LNCaP clone FGC (cell line): Measurements from ENCODE around the gene AHSG.

ENCODE experiments used
- DNase-seq: peaks from one replicate; pipeline ENCODE4 v3.0.0-alpha.2; 2011; ENCODE audit warnings: low read depth
- H3K4me3 ChIP-seq: 2 replicates; pipeline ENCODE4 v1.5.1; 2011; ENCODE audit warnings: mild to moderate bottlenecking, low read depth, low read length, control low read depth
- TF ChIP-seq, protein P1 (sequence below): IDR thresholded peaks from 2 replicates; pipeline ENCODE4 v1.5.1; 2012; ENCODE audit warnings: mild to moderate bottlenecking; ENCODE audit not compliant: control insufficient read depth, insufficient read depth; ENCODE audit errors: extremely low read depth

Gene AHSG

DNA sequence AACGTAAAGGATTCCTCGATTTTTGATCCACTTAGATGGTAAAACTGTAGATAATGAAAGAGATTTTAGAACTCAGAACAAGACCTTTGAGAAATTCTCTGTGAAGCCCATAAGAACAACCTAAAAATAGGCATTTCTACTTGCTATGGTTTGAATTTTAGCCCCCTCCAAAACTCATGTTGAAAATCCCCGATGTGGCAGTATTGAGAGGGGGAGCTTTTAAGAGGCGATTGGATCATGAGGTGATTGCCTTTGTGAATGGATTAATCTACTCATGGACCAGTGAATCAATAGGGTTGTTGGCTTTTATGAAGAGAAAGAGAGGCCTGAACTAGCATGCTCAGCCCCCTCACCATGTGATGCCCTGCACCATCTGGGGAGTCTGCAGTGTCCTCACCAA, 20.2 kb upstream of the AHSG start:
- no peak overlapping the region for H3K4me3 ChIP-seq
- TF ChIP-seq, protein P1, sequence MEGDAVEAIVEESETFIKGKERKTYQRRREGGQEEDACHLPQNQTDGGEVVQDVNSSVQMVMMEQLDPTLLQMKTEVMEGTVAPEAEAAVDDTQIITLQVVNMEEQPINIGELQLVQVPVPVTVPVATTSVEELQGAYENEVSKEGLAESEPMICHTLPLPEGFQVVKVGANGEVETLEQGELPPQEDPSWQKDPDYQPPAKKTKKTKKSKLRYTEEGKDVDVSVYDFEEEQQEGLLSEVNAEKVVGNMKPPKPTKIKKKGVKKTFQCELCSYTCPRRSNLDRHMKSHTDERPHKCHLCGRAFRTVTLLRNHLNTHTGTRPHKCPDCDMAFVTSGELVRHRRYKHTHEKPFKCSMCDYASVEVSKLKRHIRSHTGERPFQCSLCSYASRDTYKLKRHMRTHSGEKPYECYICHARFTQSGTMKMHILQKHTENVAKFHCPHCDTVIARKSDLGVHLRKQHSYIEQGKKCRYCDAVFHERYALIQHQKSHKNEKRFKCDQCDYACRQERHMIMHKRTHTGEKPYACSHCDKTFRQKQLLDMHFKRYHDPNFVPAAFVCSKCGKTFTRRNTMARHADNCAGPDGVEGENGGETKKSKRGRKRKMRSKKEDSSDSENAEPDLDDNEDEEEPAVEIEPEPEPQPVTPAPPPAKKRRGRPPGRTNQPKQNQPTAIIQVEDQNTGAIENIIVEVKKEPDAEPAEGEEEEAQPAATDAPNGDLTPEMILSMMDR = no peak
- DNase-seq = no peak

DNA sequence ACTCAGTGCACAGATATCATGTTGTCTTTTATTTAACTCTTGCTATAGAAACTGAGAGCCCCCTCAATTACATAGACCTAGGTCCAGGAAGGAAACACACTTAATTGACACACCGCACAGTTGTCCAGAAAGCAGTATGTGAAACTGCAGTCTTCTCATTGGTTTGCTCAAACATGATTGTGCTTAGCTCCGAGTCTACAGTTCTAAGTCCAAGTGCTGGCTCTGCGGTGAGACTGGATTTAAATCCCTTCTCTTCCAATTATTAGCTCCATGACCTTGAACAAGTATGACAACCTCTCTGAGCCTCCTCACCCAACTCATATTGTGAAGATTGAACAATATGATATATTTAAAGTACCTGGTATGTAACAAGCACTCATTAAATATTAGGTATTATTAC, 19.0 kb upstream of the AHSG start:
- no peak for DNase-seq

DNA sequence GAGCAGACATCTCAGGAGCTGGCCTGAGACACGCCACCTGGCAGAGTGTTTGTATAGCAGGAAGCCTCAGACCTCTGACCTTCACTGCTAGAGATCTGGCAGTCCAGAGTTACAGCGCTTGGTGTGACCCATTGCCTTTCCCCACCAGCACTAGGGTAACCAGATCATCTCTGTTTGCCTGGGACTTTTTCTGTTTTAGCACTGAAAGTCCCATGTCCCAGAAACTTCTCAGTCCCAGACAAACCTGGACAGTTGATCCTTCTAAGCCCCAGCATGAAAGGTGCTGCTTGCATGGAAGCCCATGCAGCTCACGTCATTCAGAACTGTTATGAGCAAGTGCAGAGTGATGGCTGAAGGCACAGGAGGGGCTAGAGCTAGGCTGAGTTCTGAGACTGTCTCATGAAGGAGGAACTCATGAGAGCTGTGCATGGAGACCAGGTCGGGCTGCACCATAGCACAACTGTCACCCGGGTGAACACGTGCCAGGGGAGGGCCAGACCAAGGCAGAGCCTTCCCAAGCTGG, 18.2 kb upstream of the AHSG start:
- TF ChIP-seq, protein P1 = no peak
- no peak for DNase-seq

More for the DNA sequence above, 19.0 kb upstream of the AHSG start:
- TF ChIP-seq, protein P1 = no peak
- no peak overlapping the region for H3K4me3 ChIP-seq

DNA sequence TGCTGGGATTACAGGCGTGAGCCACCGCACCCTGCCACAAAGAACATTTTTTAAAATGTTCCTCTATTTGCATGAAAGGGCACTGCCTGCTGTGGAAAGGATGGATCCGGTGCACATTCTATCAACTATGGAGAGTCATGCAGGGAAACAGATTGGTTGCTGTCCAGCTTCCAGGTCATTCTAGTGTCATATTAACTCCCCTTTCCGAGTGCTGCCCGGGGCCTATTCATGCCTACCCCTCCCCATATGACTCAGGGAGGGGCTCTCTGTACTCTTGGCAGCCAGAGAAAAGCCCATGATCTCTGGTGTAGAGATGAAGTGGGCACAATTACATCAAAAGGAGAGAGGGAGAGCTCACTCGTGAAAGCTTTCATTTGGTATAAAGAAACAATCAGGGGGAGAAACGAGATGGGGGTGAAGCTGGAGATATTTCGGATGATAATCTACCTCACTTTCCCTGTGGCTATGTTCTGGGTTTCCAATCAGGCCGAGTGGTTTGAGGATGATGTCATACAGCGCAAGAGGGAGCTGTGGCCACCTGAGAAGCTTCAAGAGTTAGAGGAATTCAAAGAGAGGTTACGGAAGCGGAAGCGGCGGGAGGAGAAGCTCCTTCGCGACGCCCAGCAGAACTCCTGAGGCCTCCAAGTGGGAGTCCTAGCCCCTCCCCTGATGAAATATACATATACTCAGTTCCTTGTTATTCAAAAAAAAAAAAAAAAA, 16.1 kb upstream of the AHSG start:
- no peak overlapping the region for H3K4me3 ChIP-seq
- TF ChIP-seq, protein P1 = no peak
- no peak for DNase-seq

More for the DNA sequence above, 18.2 kb upstream of the AHSG start:
- no peak overlapping the region for H3K4me3 ChIP-seq

DNA sequence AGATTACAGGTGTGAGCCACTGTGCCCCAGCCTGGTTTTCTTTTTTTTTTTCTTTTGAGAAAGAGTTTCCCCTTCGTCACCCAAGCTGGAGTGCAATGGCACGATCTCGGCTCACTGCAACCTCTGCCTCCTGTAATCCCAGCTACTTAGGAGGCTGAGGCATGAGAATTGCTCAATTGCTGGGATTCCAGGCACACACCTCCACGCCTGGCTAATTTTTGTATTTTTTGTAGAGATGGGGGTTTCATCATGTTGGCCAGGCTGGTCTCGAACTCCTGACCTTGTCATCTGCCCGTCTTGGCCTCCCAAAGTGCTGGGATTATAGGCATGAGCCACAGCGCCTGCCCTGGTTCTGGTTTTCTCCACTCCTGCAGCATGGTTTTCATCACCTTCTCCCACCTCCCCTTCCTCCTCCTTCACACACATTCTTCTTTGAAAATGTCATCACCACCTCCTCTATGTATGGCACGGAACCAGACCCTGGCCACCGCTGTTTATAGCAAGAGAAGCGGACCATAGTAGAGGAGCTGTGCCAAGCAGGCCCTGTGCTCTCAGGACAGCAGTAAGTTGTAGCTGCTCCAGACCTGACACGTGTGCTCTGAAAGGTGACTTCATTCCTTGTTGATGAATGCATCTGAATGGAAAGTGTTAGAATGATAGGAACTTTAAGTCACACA, 14.6 kb upstream of the AHSG start:
- H3K4me3 ChIP-seq = no peak overlapping the region
- TF ChIP-seq, protein P1 = no peak
- no peak for DNase-seq

DNA sequence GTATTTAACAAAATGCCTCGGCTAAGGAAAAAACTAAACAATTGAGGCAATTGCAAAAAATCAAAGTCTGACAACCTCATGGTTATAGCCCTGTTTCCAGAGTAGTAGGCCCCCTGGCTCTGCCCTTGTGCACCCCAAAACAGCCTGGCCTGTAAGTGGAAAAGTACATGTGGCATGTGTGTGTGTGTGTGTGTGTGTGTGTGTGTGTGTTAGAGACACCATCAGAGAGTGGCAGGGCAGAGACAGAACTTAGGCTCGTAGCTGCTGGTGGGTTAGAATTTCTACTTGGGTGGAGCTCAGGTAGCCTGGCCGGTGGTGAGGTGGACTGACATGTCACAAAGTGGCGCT, 14.1 kb upstream of the AHSG start:
- no peak for DNase-seq
- no peak overlapping the region for H3K4me3 ChIP-seq
- TF ChIP-seq, protein P1 = no peak
